ENCODE data around the gene KLK1.
A peak's percentile ranks its signal among the peaks of the same experiment; 100 is the strongest.

Gene KLK1

DNA sequence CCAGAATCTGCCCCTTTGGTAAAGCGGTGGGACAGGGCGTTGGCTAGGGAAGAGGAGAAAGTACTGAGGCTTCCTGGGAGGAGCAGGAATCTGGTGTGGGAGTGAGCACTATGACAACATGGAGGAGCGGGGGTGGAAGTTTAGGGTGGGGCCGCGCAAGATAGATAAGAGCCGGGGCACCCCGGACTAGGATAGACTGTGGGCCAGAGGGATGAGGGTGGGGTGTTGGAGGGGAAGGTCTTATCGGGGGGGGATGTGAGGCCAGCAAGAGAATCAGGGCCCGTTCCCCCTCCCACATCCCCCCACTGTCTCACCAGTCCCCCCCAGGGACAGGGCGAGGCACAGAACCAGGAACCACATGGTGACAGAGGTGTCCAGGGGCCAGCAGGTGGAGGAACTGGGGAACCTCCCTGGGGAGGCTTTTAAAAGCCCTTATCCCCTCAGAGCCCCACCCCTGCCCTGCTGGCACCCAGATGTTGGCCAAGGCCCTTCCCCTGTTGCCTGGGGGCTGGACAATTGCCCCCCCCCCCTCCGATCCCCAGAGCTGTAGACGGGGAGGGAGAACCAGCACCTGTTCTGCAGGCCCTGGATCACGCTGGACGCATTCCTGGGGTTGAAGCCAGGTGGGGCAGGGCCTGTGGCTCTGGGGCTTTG, at the start of gene KLK1:
Gene KLK1 (minus strand): TSS at position 399 of the 654 bp plus-strand sequence. CDS start 39 bp downstream, at position 360.
- no peak for DNase-seq

DNA sequence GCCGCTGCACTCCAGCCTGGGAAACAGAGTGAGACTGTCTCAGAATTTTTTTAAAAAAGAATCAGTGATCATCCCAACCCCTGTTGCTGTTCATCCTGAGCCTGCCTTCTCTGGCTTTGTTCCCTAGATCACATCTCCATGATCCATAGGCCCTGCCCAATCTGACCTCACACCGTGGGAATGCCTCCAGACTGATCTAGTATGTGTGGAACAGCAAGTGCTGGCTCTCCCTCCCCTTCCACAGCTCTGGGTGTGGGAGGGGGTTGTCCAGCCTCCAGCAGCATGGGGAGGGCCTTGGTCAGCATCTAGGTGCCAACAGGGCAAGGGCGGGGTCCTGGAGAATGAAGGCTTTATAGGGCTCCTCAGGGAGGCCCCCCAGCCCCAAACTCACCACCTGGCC, 49.5 kb upstream of the KLK1 start, which contains the start of gene KLK2:
Gene KLK2 (plus strand): TSS at position 384 of the 400 bp plus-strand sequence. CDS start 35 bp downstream, outside the sequence.
- no peak for DNase-seq

DNA sequence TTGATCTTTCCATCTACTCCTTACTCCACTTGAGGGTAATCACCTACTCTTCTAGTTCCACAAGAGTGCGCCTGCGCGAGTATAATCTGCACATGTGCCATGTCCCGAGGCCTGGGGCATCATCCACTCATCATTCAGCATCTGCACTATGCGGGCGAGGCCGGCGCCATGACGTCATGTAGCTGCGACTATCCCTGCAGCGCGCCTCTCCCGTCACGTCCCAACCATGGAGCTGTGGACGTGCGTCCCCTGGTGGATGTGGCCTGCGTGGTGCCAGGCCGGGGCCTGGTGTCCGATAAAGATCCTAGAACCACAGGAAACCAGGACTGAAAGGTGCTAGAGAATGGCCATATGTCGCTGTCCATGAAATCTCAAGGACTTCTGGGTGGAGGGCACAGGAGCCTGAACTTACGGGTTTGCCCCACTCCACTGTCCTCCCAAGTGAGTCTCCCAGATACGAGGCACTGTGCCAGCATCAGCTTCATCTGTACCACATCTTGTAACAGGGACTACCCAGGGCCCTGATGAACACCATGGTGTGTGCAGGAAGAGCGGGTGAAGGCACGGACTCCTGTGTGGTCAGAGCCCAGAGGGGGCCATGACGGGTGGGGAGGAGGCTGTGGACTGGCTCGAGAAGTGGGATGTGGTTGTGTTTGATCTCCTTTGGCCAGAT, 47.0 kb upstream of the KLK1 start:
- DNase-seq: peak in 2 of 3 donors; percentile 5 to 25

DNA sequence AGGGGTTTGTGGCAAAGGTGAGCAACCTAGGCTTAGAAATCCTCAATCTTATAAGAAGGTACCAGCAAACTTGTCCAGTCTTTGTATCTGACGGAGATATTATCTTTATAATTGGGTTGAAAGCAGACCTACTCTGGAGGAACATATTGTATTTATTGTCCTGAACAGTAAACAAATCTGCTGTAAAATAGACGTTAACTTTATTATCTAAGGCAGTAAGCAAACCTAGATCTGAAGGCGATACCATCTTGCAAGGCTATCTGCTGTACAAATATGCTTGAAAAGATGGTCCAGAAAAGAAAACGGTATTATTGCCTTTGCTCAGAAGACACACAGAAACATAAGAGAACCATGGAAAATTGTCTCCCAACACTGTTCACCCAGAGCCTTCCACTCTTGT, 45.9 kb upstream of the KLK1 start:
- DNase-seq: no peak

DNA sequence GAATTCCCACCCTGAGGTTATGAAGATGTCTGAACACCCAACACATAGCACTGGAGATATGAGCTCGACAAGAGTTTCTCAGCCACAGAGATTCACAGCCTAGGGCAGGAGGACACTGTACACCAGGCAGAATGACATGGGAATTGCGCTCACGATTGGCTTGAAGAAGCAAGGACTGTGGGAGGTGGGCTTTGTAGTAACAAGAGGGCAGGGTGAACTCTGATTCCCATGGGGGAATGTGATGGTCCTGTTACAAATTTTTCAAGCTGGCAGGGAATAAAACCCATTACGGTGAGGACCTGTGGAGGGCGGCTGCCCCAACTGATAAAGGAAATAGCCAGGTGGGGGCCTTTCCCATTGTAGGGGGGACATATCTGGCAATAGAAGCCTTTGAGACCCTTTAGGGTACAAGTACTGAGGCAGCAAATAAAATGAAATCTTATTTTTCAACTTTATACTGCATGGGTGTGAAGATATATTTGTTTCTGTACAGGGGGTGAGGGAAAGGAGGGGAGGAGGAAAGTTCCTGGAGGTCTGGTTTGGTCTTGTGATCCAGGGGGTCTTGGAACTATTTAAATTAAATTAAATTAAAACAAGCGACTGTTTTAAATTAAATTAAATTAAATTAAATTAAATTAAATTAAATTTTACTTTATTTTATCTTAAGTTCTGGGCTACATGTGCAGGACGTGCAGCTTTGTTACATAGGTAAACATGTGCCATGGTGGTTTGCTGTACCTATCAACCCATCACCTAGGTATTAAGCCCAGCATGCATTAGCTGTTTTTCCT, 38.1 kb upstream of the KLK1 start:
- DNase-seq: no peak

DNA sequence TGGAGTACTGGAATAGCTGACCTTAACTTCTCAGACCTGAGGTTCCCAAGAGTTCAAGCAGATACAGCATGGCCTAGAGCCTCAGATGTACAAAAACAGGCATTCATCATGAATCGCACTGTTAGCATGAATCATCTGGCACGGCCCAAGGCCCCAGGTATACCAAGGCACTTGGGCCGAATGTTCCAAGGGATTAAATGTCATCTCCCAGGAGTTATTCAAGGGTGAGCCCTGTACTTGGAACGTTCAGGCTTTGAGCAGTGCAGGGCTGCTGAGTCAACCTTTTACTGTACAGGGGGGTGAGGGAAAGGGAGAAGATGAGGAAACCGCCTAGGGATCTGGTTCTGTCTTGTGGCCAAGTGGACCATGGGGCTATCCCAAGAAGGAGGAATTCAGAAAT, 37.4 kb upstream of the KLK1 start:
- DNase-seq: no peak

DNA sequence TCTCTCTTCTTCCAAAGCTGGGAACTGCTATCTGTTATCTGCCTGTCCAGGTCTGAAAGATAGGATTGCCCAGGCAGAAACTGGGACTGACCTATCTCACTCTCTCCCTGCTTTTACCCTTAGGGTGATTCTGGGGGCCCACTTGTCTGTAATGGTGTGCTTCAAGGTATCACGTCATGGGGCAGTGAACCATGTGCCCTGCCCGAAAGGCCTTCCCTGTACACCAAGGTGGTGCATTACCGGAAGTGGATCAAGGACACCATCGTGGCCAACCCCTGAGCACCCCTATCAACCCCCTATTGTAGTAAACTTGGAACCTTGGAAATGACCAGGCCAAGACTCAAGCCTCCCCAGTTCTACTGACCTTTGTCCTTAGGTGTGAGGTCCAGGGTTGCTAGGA, 36.3 kb upstream of the KLK1 start:
- DNase-seq: no peak

DNA sequence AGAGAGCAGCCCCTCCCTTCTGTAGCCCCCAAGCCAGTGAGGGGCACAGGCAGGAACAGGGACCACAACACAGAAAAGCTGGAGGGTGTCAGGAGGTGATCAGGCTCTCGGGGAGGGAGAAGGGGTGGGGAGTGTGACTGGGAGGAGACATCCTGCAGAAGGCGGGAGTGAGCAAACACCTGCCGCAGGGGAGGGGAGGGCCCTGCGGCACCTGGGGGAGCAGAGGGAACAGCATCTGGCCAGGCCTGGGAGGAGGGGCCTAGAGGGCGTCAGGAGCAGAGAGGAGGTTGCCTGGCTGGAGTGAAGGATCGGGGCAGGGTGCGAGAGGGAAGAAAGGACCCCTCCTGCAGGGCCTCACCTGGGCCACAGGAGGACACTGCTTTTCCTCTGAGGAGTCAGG, 35.3 kb upstream of the KLK1 start:
- no peak for DNase-seq

DNA sequence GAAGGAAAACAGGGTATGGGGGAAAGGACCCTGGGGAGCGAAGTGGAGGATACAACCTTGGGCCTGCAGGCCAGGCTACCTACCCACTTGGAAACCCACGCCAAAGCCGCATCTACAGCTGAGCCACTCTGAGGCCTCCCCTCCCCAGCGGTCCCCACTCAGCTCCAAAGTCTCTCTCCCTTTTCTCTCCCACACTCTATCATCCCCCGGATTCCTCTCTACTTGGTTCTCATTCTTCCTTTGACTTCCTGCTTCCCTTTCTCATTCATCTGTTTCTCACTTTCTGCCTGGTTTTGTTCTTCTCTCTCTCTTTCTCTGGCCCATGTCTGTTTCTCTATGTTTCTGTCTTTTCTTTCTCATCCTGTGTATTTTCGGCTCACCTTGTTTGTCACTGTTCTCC, 33.8 kb upstream of the KLK1 start:
- no peak for DNase-seq

DNA sequence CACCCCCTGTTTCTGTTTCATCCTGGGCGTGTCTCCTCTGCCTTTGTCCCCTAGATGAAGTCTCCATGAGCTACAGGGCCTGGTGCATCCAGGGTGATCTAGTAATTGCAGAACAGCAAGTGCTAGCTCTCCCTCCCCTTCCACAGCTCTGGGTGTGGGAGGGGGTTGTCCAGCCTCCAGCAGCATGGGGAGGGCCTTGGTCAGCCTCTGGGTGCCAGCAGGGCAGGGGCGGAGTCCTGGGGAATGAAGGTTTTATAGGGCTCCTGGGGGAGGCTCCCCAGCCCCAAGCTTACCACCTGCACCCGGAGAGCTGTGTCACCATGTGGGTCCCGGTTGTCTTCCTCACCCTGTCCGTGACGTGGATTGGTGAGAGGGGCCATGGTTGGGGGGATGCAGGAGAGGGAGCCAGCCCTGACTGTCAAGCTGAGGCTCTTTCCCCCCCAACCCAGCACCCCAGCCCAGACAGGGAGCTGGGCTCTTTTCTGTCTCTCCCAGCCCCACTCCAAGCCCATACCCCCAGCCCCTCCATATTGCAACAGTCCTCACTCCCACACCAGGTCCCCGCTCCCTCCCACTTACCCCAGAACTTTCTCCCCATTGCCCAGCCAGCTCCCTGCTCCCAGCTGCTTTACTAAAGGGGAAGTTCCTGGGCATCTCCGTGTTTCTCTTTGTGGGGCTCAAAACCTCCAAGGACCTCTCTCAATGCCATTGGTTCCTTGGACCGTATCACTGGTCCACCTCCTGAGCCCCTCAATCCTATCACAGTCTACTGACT, 31.2 kb upstream of the KLK1 start, which contains the start of gene KLK3:
Gene KLK3 (plus strand): TSS at position 280 of the 775 bp plus-strand sequence. CDS start 41 bp downstream, at position 321.
- DNase-seq: peak in 1 of 3 donors; percentile 4

DNA sequence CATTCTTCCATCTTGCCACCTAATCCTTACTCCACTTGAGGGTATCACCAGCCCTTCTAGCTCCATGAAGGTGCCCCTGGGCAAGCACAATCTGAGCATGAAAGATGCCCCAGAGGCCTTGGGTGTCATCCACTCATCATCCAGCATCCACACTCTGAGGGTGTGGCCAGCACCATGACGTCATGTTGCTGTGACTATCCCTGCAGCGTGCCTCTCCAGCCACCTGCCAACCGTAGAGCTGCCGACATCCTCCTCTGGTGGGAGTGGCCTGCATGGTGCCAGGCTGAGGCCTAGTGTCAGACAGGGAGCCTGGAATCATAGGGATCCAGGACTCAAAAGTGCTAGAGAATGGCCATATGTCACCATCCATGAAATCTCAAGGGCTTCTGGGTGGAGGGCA, 28.0 kb upstream of the KLK1 start:
- no peak for DNase-seq

DNA sequence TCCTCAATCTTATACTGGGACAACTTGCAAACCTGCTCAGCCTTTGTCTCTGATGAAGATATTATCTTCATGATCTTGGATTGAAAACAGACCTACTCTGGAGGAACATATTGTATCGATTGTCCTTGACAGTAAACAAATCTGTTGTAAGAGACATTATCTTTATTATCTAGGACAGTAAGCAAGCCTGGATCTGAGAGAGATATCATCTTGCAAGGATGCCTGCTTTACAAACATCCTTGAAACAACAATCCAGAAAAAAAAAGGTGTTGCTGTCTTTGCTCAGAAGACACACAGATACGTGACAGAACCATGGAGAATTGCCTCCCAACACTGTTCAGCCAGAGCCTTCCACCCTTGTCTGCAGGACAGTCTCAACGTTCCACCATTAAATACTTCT, 27.2 kb upstream of the KLK1 start:
- DNase-seq: no peak

DNA sequence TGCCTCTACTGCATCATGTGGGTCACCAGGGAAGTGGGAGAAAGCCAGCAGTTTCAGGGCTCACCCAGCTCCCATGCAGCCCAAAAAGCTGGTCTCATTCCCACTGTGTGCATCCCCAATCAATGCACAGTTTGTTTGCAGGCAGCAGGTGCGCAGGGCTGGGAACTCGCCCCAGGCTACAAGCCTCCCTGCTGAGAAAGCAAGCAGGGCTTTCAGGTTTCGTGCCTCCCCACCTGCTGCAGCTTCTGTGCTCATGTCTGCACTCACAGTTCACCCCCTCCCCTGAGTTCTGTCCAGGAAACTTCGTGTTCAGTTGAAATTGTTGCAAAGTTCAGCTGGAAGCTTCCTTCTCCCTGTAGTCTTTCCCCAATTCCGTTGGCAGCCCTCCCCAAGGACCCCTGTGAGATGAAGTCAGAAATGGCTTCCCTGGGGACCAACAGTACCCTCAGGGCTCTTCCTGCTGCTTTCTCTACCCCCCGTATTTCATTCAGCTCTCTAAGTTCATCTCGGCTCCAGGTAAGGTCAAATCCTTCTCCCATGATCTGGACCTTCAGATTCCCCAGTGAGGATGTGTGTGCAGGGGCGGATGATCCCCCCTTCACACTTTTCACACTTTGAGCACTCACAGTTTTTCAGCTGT, 20.8 kb upstream of the KLK1 start:
- DNase-seq: no peak

DNA sequence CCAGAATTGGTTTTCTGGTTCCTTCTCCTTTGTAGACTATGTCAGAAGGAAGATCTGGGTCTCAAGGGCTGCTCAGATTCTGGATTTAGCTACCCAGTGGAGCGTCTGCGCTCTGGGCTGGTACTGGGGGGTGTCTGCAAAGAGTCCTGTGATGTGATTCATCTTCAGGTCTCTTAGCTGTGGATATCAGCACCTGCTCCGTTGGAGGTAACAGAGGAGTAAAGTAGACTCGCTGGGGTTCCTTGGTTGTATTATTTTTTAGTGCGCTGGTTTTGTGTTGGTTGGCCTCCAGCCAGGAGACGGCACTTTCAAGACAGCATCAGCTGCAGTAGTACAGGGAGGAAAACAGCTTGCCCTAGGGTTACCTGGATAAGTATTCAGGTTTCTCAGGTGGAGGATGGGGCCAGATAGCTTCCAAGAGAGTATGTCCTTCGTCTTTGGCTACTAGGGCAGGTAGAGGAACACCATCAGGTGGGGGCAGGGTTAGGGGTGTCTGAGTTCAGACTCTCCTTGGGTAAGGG, 20.2 kb upstream of the KLK1 start:
- DNase-seq: no peak

DNA sequence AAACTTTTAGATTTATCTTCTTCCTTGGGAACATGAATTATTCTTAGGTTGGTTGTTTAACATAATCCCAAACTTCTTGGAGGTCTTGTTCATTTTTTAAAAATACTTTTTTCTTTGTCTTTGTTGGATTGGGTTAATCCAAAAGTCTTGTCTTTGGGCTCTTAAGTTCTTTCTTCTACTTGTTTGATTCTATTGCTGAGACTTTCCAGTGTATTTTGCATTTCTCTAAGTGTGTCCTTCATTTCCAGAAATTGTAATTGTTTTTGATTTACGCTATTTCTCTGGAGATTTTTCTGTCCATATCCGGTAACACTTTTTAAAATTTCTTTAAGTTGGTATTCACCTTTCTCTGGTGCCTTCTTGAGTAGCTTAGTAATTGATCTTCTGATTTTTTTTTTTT, 19.6 kb upstream of the KLK1 start:
- DNase-seq: no peak

DNA sequence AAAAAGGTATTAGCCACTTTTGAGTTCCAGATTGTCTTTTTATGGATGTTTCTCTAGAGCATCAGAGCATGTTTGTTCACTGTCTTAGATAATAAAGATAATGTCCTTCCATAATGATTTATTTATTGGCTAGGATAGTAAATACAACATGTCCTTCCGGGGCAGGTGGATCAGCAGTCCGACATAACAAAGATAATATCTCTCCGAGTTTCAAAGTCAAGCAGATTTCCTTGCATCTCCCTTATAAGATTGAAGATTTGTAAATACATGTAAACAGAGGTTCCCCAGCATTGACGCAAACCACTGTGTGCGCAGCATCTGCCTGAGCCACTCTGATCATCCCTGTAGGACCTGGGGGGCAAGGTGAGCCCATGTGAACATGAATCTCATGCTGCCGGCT, 18.5 kb upstream of the KLK1 start:
- no peak for DNase-seq

DNA sequence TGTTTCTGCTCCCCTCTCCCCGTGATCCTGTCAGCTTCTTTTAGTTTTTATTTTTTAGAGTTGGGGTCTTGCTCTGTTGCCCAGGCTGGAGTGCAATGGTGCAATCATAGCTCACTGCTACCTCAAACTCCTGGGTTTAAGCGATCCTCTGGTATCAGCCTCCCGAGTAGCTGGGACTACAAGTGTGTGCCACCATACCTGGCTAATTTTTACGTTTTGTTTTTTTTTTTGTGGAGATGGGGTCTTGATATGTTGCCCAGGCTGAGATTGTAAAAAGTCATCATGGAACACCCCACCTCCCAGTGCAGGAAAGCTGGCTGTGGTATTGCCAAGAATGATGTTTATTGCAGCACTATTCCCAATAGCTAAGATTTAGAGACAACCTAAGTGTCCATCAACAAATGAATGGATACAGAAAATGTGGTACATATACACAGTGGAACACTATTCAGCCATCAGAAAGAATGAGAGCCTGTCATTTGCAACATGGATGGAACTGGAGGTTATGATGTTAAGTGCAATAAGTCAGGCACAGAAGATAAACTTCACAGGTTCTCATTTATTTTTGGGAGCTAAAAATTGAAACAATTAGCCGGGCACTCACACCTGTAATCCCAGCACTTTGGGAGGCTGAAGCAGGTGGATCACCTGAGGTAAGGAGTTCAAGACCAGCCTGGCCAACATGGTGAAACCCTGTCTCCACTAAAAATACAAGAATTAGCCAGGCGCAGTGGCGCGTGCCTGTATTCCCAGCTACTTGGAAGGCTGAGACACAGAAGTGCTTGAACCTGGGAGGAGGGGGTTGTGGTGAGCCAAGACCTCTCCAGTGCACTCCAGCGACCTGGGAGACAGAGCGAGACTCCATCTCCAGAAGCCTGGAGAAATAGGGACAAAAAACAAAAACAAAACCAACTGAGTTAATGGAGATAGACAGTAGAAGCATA, 16.4 kb upstream of the KLK1 start:
- DNase-seq: no peak

DNA sequence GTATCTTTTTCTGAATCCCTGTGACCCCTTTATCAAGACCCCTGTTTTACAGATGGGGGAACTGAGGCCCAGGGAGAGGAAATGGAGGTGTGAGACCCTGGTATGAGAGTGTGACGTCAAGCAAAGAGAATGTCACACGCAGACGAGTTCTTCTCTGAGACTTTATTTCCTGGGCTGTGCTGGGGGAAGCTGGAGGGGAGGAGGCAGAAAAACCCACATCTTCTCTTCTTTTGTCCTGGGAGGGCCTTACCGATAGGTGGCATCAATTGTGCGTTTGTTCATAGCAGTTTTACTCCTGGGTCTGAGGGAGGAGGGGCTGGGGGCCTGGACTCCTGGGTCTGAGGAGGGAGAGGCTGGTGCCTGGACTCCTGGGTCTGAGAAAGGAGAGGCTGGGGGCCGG, 14.7 kb upstream of the KLK1 start:
- no peak for DNase-seq

DNA sequence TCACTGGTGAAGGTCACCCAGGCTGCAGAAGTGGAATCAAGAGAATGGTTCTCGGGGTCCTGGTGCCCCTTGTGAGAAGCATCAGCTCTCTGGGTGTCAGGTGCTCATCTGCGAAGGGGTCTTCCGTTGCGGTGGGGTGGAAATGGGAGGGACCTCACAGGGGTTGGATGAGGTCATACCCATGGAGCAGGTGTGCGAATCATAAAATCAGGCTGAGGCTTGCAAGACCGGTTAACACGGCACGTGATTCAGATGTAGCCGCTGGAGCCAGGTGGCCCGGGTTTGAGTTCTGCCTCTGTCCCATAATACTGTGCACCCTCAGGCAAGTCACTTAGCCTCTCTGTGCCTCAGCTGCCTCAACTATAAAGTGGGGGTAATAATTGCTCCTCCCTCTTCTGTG, 13.7 kb upstream of the KLK1 start:
- no peak for DNase-seq

DNA sequence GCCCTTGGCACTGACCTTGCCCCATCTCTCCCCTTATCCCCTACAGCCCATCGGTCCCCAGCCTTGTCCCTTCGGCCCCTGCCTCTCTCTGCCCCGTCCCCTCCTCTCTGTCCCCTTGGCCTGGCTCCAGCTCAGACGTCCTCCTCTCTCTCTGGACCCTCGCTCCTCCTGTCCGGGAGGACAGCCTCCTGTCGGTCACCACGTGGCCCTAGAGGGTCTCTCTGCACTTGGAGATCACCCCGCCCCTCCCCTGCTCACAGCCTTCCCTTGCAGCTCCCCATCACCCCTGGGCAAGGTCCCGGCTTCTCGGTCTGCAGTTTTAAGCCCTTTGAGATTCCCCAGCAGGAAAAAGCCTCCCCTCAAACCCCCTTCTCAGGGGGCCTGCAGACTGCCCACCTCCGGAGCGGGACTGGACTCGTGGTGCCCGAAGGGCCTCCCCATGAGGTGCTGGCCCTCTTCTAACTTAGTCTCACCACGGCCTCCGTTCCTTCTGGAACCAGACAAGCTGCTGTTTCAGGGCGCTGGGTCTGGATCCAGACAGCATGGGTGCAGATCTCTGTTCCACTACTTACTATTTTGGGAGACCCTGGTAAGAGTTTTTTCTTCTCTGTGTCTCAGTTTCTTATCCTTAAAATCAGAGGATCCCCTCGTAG, 13.1 kb upstream of the KLK1 start:
- DNase-seq: no peak
